Gastroesophageal sphincter (tissue), 3 donors: ENCODE measurements around the gene ITGB6.

Experiments used
- POLR2A ChIP-seq, 2 donors: fragments of 450-650 bp; IDR thresholded peaks; one replicate each; pipeline ENCODE4 v1.6.1; 2017; ENCODE audit warnings: antibody characterized with exemption in 2 of 2, mild to moderate bottlenecking in 2 of 2, moderate library complexity in 1 of 2
- TF ChIP-seq, protein P1 (sequence below), 4 experiments: fragments of 200-600 bp in 2 of 4; fragments of 450-650 bp in 2 of 4; sonication (generic) in 1 of 4; IDR thresholded peaks; one replicate each; pipeline ENCODE4 v1.5.1; 2017 to 2019; ENCODE audit warnings: antibody characterized with exemption in 4 of 4, mild to moderate bottlenecking in 2 of 4, moderate library complexity in 2 of 4

DNA sequence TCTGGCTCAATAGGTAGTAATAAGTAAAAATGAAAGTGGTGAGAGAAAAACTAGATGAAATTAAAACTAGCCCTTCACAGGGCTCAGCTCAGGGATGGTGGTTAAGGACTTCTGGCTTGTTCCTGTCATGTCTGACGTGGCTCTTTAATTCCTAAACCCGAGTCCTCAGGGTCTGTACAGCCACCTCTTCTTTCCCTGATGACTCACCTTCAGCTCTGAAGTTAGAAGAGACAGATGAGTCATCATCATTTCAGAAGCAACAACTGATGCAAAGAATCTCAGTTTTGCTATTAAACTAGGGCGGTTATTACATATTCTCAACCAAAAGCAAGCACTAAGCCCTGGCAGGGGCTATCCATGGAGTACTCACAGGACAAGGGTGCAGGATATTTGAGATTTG lies 24.0 kb upstream of the ITGB6 start:
- TF ChIP-seq, protein P1, sequence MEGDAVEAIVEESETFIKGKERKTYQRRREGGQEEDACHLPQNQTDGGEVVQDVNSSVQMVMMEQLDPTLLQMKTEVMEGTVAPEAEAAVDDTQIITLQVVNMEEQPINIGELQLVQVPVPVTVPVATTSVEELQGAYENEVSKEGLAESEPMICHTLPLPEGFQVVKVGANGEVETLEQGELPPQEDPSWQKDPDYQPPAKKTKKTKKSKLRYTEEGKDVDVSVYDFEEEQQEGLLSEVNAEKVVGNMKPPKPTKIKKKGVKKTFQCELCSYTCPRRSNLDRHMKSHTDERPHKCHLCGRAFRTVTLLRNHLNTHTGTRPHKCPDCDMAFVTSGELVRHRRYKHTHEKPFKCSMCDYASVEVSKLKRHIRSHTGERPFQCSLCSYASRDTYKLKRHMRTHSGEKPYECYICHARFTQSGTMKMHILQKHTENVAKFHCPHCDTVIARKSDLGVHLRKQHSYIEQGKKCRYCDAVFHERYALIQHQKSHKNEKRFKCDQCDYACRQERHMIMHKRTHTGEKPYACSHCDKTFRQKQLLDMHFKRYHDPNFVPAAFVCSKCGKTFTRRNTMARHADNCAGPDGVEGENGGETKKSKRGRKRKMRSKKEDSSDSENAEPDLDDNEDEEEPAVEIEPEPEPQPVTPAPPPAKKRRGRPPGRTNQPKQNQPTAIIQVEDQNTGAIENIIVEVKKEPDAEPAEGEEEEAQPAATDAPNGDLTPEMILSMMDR (IDR thresholded peaks at IDR 0.05) = no peak
- TF ChIP-seq POLR2A (IDR thresholded peaks at IDR 0.05) = no peak
